ENCODE measurements around the gene RASSF10. TPM values are rescaled to one million over a fixed set of nuclear protein-coding genes. Genes with fewer than 3 reads are reported as not detected.
A peak's percentile ranks its signal among the peaks of the same experiment; 100 is the strongest.

Gene RASSF10
- 1 to 10 TPM in 1 of 2 donors, under 1 TPM in 1; 0.59 to 1.2 TPM for total RNA-seq

GRCh38 chr11:13008625-13009475 is at the start of gene RASSF10:
RASSF10 (plus strand) TSS chr11:13009316; CDS start chr11:13009577, 261 bp downstream.
- Histone ChIP-seq H3K27ac (no peak within 1 kb of the TSS), H3K27me3 (peaks cover 7 to 12% of the 10 kb centered on the region in 2 donors), H3K36me3 (no peaks in the 10 kb centered on the region), H3K4me3 (peak within 1 kb of the TSS; percentile 33 to 51), H3K4me1 (peaks cover 0 to 32% of the 10 kb centered on the region in 2 donors), H3K9me3 (no peaks in the 10 kb centered on the region)
- TF ChIP-seq CTCF (IDR thresholded peaks at IDR 0.05), result no peak
- peak; percentile 65 for DNase-seq (ENCODE audit: low spot score)

GRCh38 chr11:12961615-12962014 is 47.5 kb upstream of the RASSF10 start:
- H3K36me3 ChIP-seq, result no peaks in the 10 kb centered on the region
- H3K27ac ChIP-seq, result no peak overlapping the region
- peak in 1 of 2 donors; percentile 21 for TF ChIP-seq CTCF (IDR thresholded peaks at IDR 0.05)
- no peak overlapping the region for H3K4me3 ChIP-seq
- no peaks in the 10 kb centered on the region for H3K4me1 ChIP-seq
- no peaks in the 10 kb centered on the region for H3K27me3 ChIP-seq
- H3K9me3 ChIP-seq, result no peaks in the 10 kb centered on the region
- no peak for DNase-seq (ENCODE audit: low spot score)

GRCh38 chr11:12962306-12962705 is 46.8 kb upstream of the RASSF10 start:
- no peaks in the 10 kb centered on the region for H3K36me3 ChIP-seq
- H3K4me3 ChIP-seq, result no peak overlapping the region
- no peaks in the 10 kb centered on the region for H3K27me3 ChIP-seq
- DNase-seq (ENCODE audit: low spot score), result no peak
- H3K9me3 ChIP-seq, result no peaks in the 10 kb centered on the region
- no peaks in the 10 kb centered on the region for H3K4me1 ChIP-seq
- TF ChIP-seq CTCF (IDR thresholded peaks at IDR 0.05), result no peak
- H3K27ac ChIP-seq, result no peak overlapping the region

- H3K27ac ChIP-seq, result no peak overlapping the region
- no peaks in the 10 kb centered on the region for H3K4me1 ChIP-seq
- no peak for DNase-seq (ENCODE audit: low spot score)
- TF ChIP-seq CTCF (IDR thresholded peaks at IDR 0.05), result no peak
- H3K27me3 ChIP-seq, result no peaks in the 10 kb centered on the region
- no peaks in the 10 kb centered on the region for H3K36me3 ChIP-seq
- H3K9me3 ChIP-seq, result no peaks in the 10 kb centered on the region
- H3K4me3 ChIP-seq, result no peak overlapping the region
These were observed 46.1 kb upstream of the RASSF10 start for GRCh38 chr11:12963051-12963450.

GRCh38 chr11:12963792-12964536 is 45.2 kb upstream of the RASSF10 start:
- peak; percentile 85 to 92 for TF ChIP-seq CTCF (IDR thresholded peaks at IDR 0.05)
- Histone ChIP-seq H3K4me3 (no peak overlapping the region), H3K27me3 (no peaks in the 10 kb centered on the region), H3K27ac (no peak overlapping the region), H3K9me3 (no peaks in the 10 kb centered on the region), H3K36me3 (no peaks in the 10 kb centered on the region), H3K4me1 (no peaks in the 10 kb centered on the region)
- DNase-seq (ENCODE audit: low spot score), result peak; percentile 70

Measured in right atrium auricular region (tissue), 2 donors.